ENCODE data around the gene GAK. TPM values are rescaled to one million over a fixed set of nuclear protein-coding genes. Genes with fewer than 3 reads are reported as not detected.

The GAK gene
- total and polyA plus RNA-seq, 2 of the 4 experiments (the other 2 are of a cell fraction) = 45.1 to 133 TPM

DNA sequence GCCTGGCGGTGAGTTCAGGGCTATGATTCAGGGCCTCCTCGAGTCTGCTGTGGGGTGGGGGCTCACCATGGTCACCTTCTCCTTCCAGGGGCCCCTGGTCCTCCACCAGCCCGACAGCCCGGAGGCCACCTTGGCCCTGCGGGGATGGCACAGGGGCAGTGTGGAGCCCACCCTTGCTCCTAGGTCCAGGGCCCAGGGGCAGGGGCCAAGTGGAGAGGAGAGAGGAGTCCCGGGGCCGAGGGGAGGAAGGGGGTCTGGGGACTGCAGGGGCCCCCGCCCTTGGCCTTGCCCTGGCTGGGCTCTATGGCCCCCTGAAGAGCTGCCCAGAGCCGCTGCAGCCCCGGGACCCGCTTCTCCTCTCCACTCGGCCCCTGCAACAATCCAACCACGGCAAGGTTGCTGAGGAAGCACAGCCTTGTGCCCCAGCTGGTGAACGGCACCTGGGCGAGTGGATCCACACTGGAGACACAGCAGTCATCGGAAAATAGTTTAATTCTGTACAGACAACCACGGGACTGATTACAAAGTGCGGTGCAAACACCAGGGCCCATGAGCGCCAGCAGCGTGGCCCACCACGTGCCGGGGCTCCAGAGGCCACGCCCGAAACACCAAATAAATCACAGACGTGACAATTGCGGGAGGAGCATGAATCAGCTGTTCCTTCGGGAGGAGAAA lies 83.2 kb downstream of the GAK start:
- CTCF ChIA-PET = no interaction called here
- dilution Hi-C loops (cut with HindIII; ENCODE audit: low sequenced_read_pairs, unreplicated experiment) = no loop called here
- WGBS, 2 experiments (ENCODE audit: extremely low coverage in 2 of 2, insufficient read length in 1 of 2) = 84% methylated on average over 11 of the region's 27 CpGs; no CpG with 5 or more reads in 1 of the 2 experiments
- Histone ChIP-seq H2AK5ac (ENCODE audit: low read depth, low read length) (no peak overlapping the region), H2AFZ (replicated peaks; ENCODE audit: low read length, poor library complexity) (no peak overlapping the region), H2BK20ac (ENCODE audit: low read depth, low read length) (no peak overlapping the region), H3K27ac (ENCODE audit: insufficient read depth, low read length) (no peak overlapping the region), H4K91ac (ENCODE audit: insufficient read depth, low read depth, low read length) (no peak overlapping the region), H2AK9ac (replicated peaks; ENCODE audit: low read depth, low read length, poor library complexity) (no peak overlapping the region), H3K18ac (ENCODE audit: low read depth, low read length) (no peak overlapping the region), H3K4me1 (ENCODE audit: control insufficient read depth, insufficient read depth, low read length) (peaks cover 8% of the 10 kb centered on the region; the same call in 1 of the 2 replicates), H3K56ac (ENCODE audit: extremely low read depth, insufficient read depth, low read length) (no peak overlapping the region), H3K4me2 (ENCODE audit: low read depth, low read length) (no peak overlapping the region), H2BK120ac (ENCODE audit: low read depth, low read length) (no peak overlapping the region), H3K4ac (ENCODE audit: low read depth, low read length) (no peak overlapping the region), H4K5ac (ENCODE audit: low read depth, low read length) (no peak overlapping the region), H2BK15ac (ENCODE audit: low read depth, low read length) (no peak overlapping the region), H4K8ac (ENCODE audit: low read depth in 2 of 2, low read length in 2 of 2) (no peak overlapping the region), H3K4me3 (ENCODE audit: insufficient read depth, low read depth, low read length) (no peak overlapping the region), H3K9ac (ENCODE audit: low read depth, low read length) (no peak overlapping the region), H3K14ac (replicated peaks; ENCODE audit: low read depth, low read length) (no peak overlapping the region), H4K20me1 (ENCODE audit: insufficient read depth, low read length) (no peaks in the 10 kb centered on the region; the same call in 1 of the 2 replicates), H3K79me1 (ENCODE audit: low read depth in 1 of 2, low read length in 2 of 2) (no peaks in the 10 kb centered on the region), H3K36me3 (ENCODE audit: control insufficient read depth, insufficient read depth, low read length) (peaks cover 39% of the 10 kb centered on the region), H2BK5ac (ENCODE audit: low read depth, low read length, poor library complexity, severe bottlenecking) (no peak overlapping the region), H3K9me3 (ENCODE audit: control insufficient read depth, insufficient read depth, low read length) (no peaks in the 10 kb centered on the region), H3K23ac (ENCODE audit: low read depth, low read length) (no peak overlapping the region), H3K27me3 (ENCODE audit: control insufficient read depth, insufficient read depth, low read length) (no peaks in the 10 kb centered on the region), H3K9me1 (ENCODE audit: insufficient read depth, low read length) (no peaks in the 10 kb centered on the region)
- DNase-seq = no peak
- intact Hi-C loops (cut with micrococcal nuclease) = no loop called here
- BruUV-seq (replicated peaks) = no TSS peak
- POLR2A ChIA-PET (ENCODE audit: unreplicated experiment) = no interaction called here
- in situ Hi-C loops (cut with MboI; ENCODE audit: low sequenced_read_pairs) = no loop called here
- no peak for ATAC-seq (ENCODE audit: low read depth)
- no peak for TF ChIP-seq BHLHE40 (IDR thresholded peaks at IDR 0.05; ENCODE audit: low read depth, low read length)
- no peak for TF ChIP-seq CEBPB (IDR thresholded peaks at IDR 0.05; ENCODE audit: low read depth, low read length)

Measured in IMR-90 (cell line).